Hepatic stellate cell (primary cell): Measurements from ENCODE around the gene MRPL1.
"Not testable (repeated sequence)": the region's sequence is repeated elsewhere in the genome, so short reads cannot be mapped to it uniquely, and the experiment has no call there.

Experiments
- DNase-seq: peaks from one replicate; pipeline ENCODE4 v3.0.0; 2011; ENCODE audit warnings: low spot score

MRPL1 gene

GRCh38 chr4:77849278-77849965, 13.2 kb upstream of the MRPL1 start:
- no peak for DNase-seq

GRCh38 chr4:77852892-77853495, 9.6 kb upstream of the MRPL1 start:
- no peak for DNase-seq

GRCh38 chr4:77854431-77855111, 8.1 kb upstream of the MRPL1 start:
- DNase-seq: no peak

- DNase-seq: no peak
These were observed 6.5 kb upstream of the MRPL1 start for GRCh38 chr4:77856152-77856551.

- no peak for DNase-seq
These were observed 3.4 kb upstream of the MRPL1 start for GRCh38 chr4:77859256-77859655.

- no peak for DNase-seq
These were observed 1.1 kb upstream of the MRPL1 start for GRCh38 chr4:77861495-77861894.

GRCh38 chr4:77863341-77863740, 711 bp downstream of the MRPL1 start:
- DNase-seq: not testable (repeated sequence)

GRCh38 chr4:77865259-77865658, 2.6 kb downstream of the MRPL1 start:
- DNase-seq: no peak

- no peak for DNase-seq
These were observed 10.3 kb downstream of the MRPL1 start for GRCh38 chr4:77872723-77873445.

GRCh38 chr4:77877167-77877566, 14.5 kb downstream of the MRPL1 start:
- no peak for DNase-seq

GRCh38 chr4:77877771-77878565, 15.3 kb downstream of the MRPL1 start:
- DNase-seq: no peak

GRCh38 chr4:77880784-77881183, 18.2 kb downstream of the MRPL1 start:
- DNase-seq: no peak

GRCh38 chr4:77881460-77882295, 19.0 kb downstream of the MRPL1 start:
- no peak for DNase-seq

GRCh38 chr4:77893451-77893850, 30.8 kb downstream of the MRPL1 start:
- no peak for DNase-seq

- no peak for DNase-seq
These were observed 37.0 kb downstream of the MRPL1 start for GRCh38 chr4:77899607-77900006.

GRCh38 chr4:77903186-77903585, 40.6 kb downstream of the MRPL1 start:
- no peak for DNase-seq

GRCh38 chr4:77905651-77906263, 43.1 kb downstream of the MRPL1 start:
- DNase-seq: no peak

- DNase-seq: no peak
These were observed 48.0 kb downstream of the MRPL1 start for GRCh38 chr4:77910676-77911075.

GRCh38 chr4:77911091-77911490, 48.5 kb downstream of the MRPL1 start:
- DNase-seq: no peak

GRCh38 chr4:77911842-77912450, 49.3 kb downstream of the MRPL1 start:
- DNase-seq: no peak
